NCI-H146 treated with DMSO at 0.1 percent for 48 hours (cell line): ENCODE data around the gene PLEKHG1.

Experiments used
- DNase-seq: peaks from one replicate; lab custom pipeline; 2025; ENCODE audit not compliant: unreplicated experiment; lab: John Stamatoyannopoulos, UW

PLEKHG1 gene

DNA sequence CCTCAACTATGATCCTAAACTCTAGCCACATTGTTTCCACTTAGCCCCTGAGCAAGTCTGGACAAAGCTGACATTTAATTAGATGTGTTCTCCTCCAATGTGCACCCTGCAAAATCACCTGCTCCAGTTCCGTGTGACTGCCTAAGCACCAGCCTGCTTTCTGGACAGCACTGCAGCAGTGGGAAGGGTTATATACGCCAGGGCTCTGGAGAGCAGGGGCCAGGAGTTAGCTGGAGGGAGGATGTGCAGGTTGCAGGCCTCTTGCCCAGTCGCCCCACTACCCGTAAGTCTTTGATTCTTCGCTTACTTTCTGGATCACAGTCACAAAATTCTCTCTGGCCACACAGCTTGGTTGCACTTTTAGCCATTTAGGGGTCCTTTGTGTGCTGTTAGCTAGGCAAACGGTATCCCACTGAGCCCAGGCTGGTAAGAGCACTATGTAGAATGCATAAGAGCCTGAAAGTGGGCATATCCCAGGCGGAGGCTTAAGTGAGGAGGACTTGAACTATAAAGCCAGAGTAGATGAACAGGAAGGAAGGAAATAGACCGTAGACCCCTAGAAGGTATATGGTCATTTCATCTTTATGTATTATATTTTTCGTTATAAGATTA, 10.7 kb upstream of the PLEKHG1 start:
- peak; percentile 82 for DNase-seq

DNA sequence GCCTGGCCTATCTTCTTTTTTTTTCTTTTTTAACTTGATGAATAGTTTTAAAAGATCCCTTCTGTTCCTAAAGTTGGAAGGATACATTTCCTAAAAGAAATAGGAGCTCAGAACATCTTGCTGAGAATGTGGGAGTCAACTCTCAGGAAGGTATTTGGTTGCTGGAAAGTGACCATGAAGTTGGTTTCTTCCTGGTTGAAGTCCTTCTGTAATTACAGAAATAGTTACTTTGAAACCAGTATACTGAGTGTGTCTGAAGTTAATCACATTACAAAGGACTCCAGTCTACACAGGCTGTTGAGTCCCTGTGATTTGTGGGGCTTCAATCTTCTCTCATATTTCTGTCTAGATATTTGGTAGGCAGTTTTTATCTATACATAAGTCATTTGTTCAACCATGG, 9.8 kb upstream of the PLEKHG1 start:
- DNase-seq, result no peak

DNA sequence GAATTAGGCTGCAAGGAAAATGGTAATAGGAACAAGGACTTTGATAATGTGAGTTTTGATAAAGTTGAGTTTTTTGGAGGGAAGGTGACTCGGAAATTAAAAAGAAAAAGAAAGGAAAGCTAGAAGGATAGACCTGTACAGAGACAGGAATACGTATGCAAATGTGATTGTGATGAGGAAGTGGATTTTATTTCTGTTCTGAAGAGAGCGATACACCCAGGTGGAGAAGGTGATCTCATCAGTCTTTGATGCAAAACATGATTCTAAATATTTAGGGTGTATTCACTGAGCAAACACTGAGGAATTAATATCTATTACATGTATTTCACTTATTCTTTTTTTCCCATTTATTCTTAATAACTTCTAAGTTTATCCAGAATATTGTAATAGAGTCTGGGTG, 9.2 kb upstream of the PLEKHG1 start:
- no peak for DNase-seq

DNA sequence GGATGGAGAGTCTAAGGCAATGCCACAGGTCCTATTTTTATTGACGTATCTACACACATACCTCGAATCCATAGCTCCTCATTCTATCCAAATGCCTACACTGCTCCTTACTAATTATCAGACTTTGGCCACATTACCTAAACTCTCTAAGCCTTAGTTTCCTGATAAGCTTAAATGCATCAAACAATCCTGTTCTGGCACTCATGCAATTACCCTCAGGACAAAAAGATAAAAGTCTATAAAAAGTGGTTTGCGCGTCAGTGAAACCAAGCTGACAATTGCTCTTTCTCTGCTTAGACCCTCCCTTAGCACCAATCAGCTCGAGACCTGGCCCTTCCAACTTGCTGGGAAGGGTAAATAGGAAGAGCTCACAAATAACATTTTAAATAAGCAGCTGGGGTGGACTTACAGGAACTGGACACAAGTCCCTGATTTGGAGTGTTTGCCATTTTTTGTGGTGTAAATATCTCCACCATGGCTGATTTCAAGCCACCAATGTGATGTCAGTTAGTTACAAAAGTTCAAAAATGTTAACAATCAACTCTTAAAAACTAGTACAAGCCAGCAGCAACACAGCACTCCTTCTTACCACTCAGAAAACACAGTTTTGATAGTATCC, 7.2 kb upstream of the PLEKHG1 start:
- DNase-seq, result no peak

DNA sequence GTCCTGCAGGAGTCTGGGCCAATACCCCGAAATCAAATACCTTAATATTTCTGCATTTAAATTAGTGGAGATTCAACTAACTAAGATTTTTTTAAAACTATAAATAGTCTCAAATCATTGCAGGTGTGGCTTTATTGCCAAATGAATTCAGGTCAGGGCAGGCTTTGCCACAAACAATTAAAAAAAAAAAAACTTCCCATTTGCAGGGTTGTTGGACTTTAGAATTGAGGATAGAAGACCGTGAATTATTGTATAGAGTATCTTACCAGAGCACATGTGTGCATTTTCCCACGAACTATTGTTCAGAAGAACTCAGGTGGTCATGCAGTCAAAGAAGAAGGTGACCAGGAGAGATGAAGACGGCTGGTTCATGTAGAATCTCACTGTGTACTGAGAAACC, 6.6 kb upstream of the PLEKHG1 start:
- no peak for DNase-seq

DNA sequence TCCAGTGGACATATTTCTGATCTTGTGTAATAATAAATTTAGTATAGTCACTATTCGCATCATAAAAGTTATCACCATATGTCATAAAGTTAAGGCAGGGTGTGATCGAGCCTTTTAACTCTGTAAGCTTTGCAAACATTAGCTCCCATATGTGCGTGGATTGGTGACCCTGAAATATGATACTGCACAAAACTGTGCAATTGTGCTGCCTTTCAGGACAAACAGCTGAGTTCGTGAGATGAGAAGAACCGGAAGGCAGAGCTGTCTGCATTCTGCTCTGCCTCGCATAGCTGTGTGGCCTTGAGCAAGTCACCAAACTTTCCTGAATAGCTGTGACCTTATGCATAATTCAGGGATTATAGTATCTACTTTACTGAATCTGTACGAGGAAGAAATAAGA, 3.2 kb upstream of the PLEKHG1 start:
- DNase-seq, result no peak

DNA sequence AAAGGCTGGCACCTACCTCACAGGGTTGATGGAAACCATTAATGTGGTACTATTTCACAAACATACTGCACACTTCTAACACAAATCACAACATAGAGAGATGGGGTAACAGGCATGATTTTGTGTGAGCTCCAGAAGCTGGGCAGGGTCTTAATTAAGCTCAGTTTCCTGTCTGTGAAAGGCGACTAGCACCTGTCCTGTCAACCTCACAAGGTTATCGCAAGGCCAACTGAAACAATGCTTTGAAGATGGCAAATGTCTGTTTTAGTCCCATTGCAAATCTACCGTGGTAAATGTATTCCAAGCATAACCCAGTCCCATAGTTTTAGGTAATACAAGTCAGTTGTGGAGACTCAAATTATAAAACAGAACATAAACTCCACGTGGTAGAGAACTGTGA, 1.3 kb upstream of the PLEKHG1 start:
- DNase-seq, result no peak

DNA sequence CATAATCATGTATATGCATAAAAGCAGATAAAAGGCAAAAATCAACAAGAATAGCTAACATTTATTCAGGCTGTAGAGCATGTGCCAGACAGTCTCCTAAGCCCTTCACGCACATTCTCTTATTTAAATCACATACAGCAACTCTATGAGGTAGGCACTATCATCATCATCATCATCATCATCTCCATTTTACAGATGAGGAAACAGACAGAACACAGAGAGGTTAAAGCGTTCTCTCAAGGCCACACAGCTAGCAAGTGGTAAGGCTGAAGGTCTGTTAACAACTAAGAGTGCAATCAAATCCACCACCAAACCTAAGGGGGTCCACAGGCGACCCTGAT, 857 bp upstream of the PLEKHG1 start:
- no peak for DNase-seq

DNA sequence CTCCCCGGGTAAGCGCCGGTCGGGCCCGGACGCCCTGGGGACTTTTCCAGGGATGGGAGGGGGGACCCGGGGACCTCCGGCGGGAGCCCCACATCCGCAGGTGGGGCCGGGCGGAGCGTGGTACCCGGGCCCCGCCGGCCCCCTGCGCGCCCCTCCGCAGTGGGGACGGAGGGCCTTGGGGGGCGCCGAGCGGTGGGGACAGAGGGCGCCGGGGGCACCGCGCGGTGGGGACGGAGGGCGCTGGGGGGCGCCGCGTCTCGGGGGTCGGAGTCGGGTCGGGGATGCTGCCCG, 270 bp downstream of the PLEKHG1 start:
- DNase-seq, result no peak

DNA sequence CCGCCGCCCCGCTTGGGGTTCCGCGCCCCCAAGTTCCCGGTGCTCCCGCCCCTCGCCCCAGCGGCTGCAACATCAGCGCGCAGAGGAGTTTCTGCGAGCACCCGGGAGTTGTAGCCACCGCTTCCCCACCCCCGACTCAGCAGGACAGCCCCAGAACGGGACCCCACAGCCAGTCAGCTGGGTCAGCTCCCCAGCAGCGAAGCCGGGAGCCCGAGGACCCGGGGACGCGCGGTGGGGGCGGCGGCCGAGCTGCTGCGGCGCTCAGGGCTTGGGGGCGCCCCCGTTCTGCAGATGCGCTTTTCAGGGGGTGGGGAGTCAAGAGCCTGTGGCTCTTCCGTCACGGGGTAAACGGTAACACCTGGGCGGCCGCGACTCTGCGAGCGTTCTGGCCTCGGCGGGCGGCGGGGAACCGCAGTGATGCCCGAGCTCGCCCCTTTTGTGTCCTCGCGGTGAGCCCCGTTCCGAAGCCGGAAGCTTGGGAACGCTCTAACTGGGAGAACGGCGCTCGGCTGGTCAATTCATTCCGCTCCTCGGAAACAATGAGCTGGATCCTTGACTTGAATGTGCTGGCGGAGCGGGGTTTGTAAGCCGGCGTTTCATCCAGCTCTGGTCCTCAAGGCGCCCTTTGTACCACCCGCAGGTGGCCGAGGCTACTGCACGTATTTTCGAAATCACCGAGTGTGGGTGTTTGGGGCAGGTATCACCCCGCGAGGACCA, 774 bp downstream of the PLEKHG1 start:
- DNase-seq, result peak; percentile 93

DNA sequence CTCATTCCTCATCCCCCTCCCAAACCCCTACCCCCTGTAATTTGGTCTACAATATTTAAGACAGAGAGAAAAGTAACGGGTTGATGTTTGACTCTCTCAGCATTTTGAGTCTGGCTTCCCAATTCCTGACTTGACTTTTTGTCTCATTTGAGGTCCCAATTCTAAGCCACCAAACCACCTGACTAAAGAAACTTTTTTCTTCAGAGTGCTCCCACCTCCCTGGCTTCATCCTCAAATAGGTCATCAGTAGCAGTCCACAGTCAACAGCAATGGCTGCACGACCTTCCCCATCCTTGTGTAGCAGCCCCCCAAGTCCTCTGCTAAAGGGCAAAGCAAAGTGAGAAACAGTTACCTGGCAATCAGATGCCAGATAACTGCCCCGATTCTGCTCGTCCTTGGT, 1.8 kb downstream of the PLEKHG1 start:
- no peak for DNase-seq

DNA sequence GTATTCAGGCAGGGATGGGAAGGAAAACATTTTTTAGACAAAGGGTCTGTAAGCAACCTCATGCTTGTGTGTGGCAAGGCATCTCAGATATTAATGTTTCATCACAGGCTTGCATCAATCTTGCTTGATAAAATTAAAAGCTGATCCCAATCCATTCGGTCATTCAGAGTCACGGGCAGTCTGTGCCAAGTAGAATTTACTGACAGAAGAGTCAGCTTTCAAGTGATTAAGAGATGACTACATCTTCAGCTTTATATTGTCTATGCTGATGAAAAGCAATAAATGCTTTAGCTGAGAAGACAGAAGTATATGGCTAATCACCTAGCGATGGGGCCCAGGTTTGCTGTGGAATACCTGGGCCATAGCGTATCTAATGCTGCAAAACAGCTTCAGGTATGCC, 3.5 kb downstream of the PLEKHG1 start:
- no peak for DNase-seq

DNA sequence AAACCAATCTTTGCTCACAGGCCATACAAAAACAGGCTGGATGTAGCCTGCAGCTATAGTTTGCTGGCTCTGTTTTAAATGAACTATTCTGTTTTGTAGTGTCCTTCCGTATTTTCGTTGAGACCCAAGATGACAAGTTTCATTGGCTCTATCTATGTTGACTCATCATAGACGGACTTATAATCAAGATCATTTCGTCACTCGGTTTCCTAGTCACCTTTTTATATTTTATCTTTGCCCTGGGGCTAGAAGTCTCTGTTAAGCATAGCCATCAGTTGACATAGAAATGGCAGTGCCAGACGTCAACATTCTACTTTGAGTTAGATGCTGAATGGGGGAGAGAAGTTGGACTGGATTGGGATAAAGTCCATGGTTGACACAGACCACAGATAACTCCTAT, 4.8 kb downstream of the PLEKHG1 start:
- DNase-seq, result no peak

DNA sequence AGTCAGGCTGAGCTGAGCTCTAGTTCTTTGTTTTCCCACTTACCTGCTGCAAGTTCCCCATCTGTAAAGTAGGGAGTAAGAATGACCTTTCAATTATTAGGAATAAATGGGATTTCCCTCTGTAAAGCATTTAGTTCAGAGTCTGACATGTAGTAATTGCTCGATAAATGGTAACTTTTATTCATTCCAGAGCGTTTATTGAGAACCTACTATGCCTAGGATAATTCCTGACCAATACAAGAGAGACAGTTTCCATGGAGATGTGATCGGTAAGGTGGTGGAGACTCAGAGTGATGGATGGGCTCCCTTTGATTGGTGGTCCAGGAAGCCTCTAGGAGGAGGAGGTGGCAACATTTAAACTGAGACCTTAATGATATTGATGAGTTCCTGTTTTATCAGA, 5.6 kb downstream of the PLEKHG1 start:
- no peak for DNase-seq

DNA sequence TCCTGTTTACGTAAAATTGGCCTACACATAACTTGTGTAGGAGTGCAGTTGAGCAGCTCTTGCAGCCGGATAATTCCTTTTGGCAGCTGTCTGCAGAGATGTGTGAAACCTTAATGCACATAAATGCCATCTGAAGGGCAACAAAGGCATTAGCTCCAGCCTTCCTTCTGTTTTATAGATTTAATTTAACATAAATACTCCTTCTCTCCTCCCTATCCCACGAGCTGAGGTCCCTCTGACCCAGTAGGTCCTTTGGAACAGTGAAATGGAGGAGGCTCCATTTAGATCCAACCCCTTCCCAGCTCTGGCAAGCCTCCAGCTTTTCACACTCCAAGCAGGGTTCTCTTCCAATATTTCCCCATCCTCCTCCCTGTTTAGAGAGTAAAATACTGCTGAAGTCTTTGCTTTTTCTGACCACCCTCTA, 6.5 kb downstream of the PLEKHG1 start:
- no peak for DNase-seq

DNA sequence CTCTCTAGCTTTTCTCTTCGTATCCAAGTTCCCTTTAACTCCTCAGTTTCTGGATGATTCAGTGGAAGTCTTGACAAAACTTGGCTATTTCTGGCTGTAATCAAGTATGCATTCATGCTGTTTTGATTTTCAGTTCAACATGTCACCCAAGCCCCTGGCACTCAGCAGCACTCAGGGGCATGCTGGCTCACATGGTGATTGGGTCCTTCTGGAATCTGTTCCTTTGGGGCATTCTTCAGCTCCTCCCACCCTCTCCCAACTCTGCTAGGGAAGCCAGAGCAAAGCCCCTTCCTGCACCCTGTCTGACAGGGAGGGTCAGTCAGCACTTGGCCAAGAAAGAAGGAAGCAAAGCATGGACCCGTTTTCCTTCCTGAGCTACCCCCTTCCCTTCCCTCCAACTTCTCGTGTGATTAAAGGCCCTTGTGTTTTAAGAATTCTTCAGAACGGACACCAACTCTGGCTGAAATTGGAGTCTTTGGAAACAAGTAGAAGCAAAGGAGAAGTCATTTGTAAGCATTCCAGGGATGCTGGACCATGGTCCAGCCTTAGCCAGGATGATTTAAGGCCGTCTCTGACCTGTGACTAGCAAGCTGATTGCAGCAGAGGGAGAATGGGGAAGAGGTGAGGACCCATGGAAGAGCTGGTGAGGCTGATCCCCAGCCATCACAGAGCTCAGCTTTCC, 7.1 kb downstream of the PLEKHG1 start:
- DNase-seq, result no peak

DNA sequence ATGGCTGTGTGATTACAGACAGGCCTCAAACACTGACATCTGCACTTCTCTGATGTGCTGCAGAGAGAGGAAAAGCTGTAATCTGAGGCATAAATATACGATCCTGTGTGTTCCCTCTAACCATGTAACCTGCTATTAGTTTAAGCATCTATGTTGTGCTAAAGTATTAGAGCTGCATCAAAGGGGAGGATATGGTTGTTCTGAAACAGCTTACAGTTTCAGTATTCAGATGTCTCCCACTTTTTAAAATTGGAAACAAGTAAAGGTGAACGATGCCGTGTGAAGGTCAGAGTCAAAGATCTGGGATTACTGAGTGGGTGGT, 7.6 kb downstream of the PLEKHG1 start:
- no peak for DNase-seq

DNA sequence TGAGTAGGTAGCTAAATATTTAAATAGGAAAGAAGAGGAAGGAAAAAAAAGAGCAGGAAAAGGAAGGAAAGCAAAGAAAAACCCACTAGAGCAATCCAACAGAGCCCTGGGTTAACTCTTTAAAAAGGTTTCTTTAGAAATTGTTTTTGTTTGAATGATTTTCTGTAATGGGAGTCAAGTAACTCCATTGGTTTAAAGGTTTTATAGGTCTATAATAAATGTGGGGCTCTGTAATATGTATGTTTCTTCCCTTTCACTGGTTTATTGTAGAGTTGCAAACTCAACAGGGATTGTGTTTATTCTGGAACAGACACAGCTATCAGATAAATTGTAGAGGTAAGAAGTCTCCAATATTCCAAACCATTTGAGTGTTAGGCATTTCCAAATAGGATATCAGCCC, 10.9 kb downstream of the PLEKHG1 start:
- no peak for DNase-seq

DNA sequence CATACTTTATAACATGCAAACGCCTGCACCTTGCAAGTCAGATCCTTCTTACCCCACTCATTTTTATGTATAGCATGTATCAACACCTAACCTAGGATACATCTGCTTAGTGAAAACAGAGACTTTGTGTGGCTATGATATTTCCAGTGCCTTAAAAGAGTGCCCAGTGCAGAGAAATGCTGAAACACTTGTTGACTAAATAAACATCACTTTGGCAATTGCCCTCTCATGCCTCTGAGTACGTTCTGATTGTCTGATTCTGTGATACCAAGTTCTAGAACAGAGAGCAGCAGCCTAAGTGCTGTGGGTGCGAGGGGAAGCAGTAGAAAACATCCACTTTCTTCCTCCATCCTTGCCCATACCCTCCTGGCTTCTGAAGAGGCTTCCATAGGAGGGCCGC, 13.6 kb downstream of the PLEKHG1 start:
- no peak for DNase-seq

DNA sequence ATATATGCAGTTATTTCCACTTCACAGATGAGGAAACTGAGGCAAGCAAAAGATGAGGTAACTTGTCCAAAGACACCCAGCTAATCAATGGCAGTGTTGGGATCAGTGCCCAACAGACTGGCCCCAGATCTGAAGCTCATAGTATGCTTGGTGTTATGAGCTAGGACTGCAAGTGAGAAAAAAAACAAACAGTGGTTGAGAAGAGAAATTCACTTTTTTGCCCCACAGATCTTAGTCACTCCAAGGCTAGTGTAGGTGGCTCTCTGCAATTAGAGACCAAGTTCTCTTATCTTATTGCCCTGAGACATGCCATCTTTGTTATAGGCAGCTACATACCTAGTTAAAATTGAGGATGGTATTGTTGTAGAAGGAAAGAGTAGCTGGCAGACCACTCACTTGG, 16.3 kb downstream of the PLEKHG1 start:
- no peak for DNase-seq

DNA sequence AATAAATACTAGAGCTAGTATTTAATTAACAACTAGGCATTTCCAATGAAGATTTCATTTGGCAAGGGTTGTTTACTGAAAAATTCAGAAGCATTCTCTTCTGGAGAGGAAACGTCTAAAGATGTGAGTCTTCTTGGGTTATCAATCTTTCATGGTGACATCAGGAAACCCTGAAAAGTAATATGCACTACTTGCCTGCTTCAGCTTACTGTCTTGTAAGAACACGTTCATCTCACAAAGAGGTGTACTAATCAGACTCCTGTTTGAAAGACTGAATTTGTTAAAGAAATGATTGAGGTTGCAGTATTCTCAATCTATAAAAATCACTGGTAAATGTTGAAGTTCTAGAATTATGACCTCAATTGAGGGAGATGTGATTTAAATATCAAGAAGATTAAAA, 16.9 kb downstream of the PLEKHG1 start:
- DNase-seq, result no peak

DNA sequence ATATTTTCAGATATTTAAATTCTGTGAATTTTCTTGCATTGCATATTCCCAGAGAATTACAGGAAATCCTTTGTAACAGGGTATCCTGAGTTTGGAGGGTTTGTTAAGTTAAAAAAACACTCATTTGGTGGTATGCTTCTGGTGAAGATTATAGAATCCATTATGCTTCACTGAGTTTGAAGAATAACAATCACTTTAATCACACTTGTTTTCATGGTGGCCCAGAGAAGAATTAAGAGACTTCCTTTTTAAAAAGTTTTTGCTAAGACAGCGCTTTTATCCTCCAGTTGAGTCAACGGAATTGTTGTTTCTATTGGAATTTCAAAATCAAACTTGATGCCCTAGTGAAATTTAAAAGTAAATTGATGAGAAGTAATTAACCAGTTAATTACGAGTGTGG, 17.4 kb downstream of the PLEKHG1 start:
- DNase-seq, result no peak
